GM23338 (cell line): Measurements from ENCODE around the gene WDR54. TPM values are rescaled to one million over a fixed set of nuclear protein-coding genes. Genes with fewer than 3 reads are reported as not detected.

Source experiments
- ATAC-seq: fragments of 200-7000 bp; cut with Tn5 transposase; 3 replicates; pipeline ENCODE4 v1.9.1; 2020
- DNase-seq: peaks from one replicate; pipeline ENCODE4 v3.0.0-alpha.2; 2015; ENCODE audit warnings: low spot score
- H2AFZ ChIP-seq: fragments of 200-600 bp; sonication (generic); 2 replicates; pipeline ENCODE4 v1.8.0; 2016; ENCODE audit warnings: antibody characterized with exemption, mild to moderate bottlenecking, moderate library complexity
- H3F3A ChIP-seq: fragments of 200-600 bp; sonication (generic); replicated peaks from 2 replicates; pipeline ENCODE4 v1.8.0; 2017; ENCODE audit warnings: antibody characterized with exemption, mixed run types, low read depth
- H3K27ac ChIP-seq: fragments of 200-600 bp; sonication (generic); 2 replicates; pipeline ENCODE4 v1.6.1; 2016; ENCODE audit warnings: low read depth
- H3K27me3 ChIP-seq: fragments of 200-600 bp; sonication (generic); 2 replicates; pipeline ENCODE4 v1.8.0; 2016; ENCODE audit warnings: mild to moderate bottlenecking, mixed run types, moderate library complexity; ENCODE audit not compliant: insufficient read depth
- H3K36me3 ChIP-seq: fragments of 200-600 bp; sonication (generic); 2 replicates; pipeline ENCODE4 v1.8.0; 2016; ENCODE audit warnings: mild to moderate bottlenecking; ENCODE audit not compliant: insufficient read depth
- H3K4me1 ChIP-seq: fragments of 200-600 bp; sonication (generic); 2 replicates; pipeline ENCODE4 v1.8.0; 2016; ENCODE audit warnings: mild to moderate bottlenecking, moderate library complexity; ENCODE audit not compliant: insufficient read depth
- H3K4me2 ChIP-seq: fragments of 200-600 bp; sonication (generic); 2 replicates; pipeline ENCODE4 v1.7.1; 2017; ENCODE audit warnings: mixed run types
- H3K4me3 ChIP-seq: fragments of 200-600 bp; sonication (generic); 2 replicates; pipeline ENCODE4 v1.6.1; 2016; ENCODE audit warnings: mixed run types
- H3K79me2 ChIP-seq: fragments of 200-600 bp; sonication (generic); replicated peaks from 2 replicates; pipeline ENCODE4 v1.8.0; 2017; ENCODE audit warnings: mild to moderate bottlenecking; ENCODE audit not compliant: insufficient read depth
- H3K9me2 ChIP-seq: fragments of 200-600 bp; sonication (generic); 2 replicates; pipeline ENCODE4 v1.8.0; 2017; ENCODE audit not compliant: insufficient read depth
- H4K20me1 ChIP-seq: fragments of 200-600 bp; sonication (generic); replicated peaks from 2 replicates; pipeline ENCODE4 v1.8.0; 2017; ENCODE audit warnings: mild to moderate bottlenecking; ENCODE audit not compliant: insufficient read depth
- H3K27ac Mint-ChIP-seq: 2 replicates; pipeline ENCODE4 v1.8.0; 2020; ENCODE audit warnings: inconsistent platforms, mild to moderate bottlenecking, moderate library complexity, mixed read lengths
- H3K27me3 Mint-ChIP-seq: 3 replicates; pipeline ENCODE4 v1.8.0; 2022; ENCODE audit warnings: low read depth, mild to moderate bottlenecking, moderate library complexity, mixed read lengths, inconsistent platforms; ENCODE audit not compliant: insufficient read depth, poor library complexity
- H3K36me3 Mint-ChIP-seq: 3 replicates; pipeline ENCODE4 v1.8.0; 2021; ENCODE audit warnings: low read depth, mild to moderate bottlenecking, inconsistent platforms, moderate library complexity, mixed read lengths
- H3K4me1 Mint-ChIP-seq: 3 replicates; pipeline ENCODE4 v1.8.0; 2020; ENCODE audit warnings: mild to moderate bottlenecking, inconsistent platforms, mixed read lengths
- H3K4me3 Mint-ChIP-seq: 3 replicates; pipeline ENCODE4 v1.8.0; 2021; ENCODE audit warnings: moderate library complexity, mild to moderate bottlenecking, inconsistent platforms, mixed read lengths
- H3K9me3 Mint-ChIP-seq: 3 replicates; pipeline ENCODE4 v1.8.0; 2020; ENCODE audit warnings: moderate library complexity, mild to moderate bottlenecking, inconsistent platforms, mixed read lengths
- CREB1 ChIP-seq: fragments of 250-450 bp; sonication (Bioruptor Pico); IDR thresholded peaks from 2 replicates; pipeline ENCODE4 v1.5.0; 2020; ENCODE audit warnings: low read depth, mild to moderate bottlenecking, moderate library complexity
- CTCF ChIP-seq, 2 experiments: fragments of 200-600 bp in 1 of 2; sonication (generic) in 1 of 2; conservative IDR thresholded peaks; 2 replicates each; pipeline versions ENCODE4 v1.5.1 to v1.6.1; 2016 to 2017; ENCODE audit warnings: antibody characterized with exemption in 2 of 2, low read depth in 2 of 2, mild to moderate bottlenecking in 2 of 2, moderate library complexity in 1 of 2
- ETS1 ChIP-seq: IDR thresholded peaks from 2 replicates; pipeline ENCODE4 v1.6.1; 2016; ENCODE audit warnings: antibody characterized with exemption
- EZH2 ChIP-seq: fragments of 200-600 bp; sonication (generic); IDR thresholded peaks from one replicate; pipeline ENCODE4 v1.8.0; 2017; ENCODE audit warnings: antibody characterized with exemption, mild to moderate bottlenecking, low read depth; ENCODE audit not compliant: unreplicated experiment
- EZH2phosphoT487 ChIP-seq: fragments of 200-600 bp; sonication (generic); IDR thresholded peaks from one replicate; pipeline ENCODE4 v1.8.1; 2018; ENCODE audit warnings: antibody characterized with exemption; ENCODE audit not compliant: unreplicated experiment
- JUNB ChIP-seq: IDR thresholded peaks from one replicate; pipeline ENCODE4 v1.6.1; 2016; ENCODE audit warnings: antibody characterized with exemption; ENCODE audit not compliant: unreplicated experiment
- NANOG ChIP-seq: IDR thresholded peaks from 2 replicates; pipeline ENCODE4 v1.6.1; 2016; ENCODE audit warnings: antibody characterized with exemption, borderline replicate concordance
- POLR2AphosphoS5 ChIP-seq: IDR thresholded peaks from 2 replicates; pipeline ENCODE4 v1.6.1; 2016; ENCODE audit warnings: antibody characterized with exemption, low read depth
- REST ChIP-seq: IDR thresholded peaks from one replicate; pipeline ENCODE4 v1.6.1; 2018; ENCODE audit warnings: antibody characterized with exemption; ENCODE audit not compliant: unreplicated experiment
- STAT1 ChIP-seq: IDR thresholded peaks from one replicate; pipeline ENCODE4 v1.6.1; 2016; ENCODE audit warnings: antibody characterized with exemption; ENCODE audit not compliant: unreplicated experiment
- ZNF114 ChIP-seq: fragments of 250-450 bp; sonication (Bioruptor Pico); IDR thresholded peaks from 2 replicates; pipeline ENCODE4 v1.5.0; 2020; ENCODE audit warnings: mild to moderate bottlenecking, moderate library complexity
- ZNF331 ChIP-seq: fragments of 250-450 bp; sonication (Bioruptor Pico); IDR thresholded peaks from 2 replicates; pipeline ENCODE4 v1.5.0; 2020; ENCODE audit warnings: low read depth, mild to moderate bottlenecking, moderate library complexity
- ZNF462 ChIP-seq: fragments of 250-450 bp; sonication (Bioruptor Pico); IDR thresholded peaks from 2 replicates; pipeline ENCODE4 v1.5.0; 2020; ENCODE audit warnings: mild to moderate bottlenecking, moderate library complexity
- polyA plus RNA-seq: library from polyadenylated mRNA; unstranded; fragments of >200 nt; fragmentation: Nextera tagmentation; extraction: Ambion mirVana; gene quantifications from 2 replicates; pipeline ENCODE4 v1.2.1, GENCODE V29; 2016
- total RNA-seq: library from RNA; depleted of rRNA; stranded (reverse); fragments of >200 nt; shearing (Covaris generic); gene quantifications from 2 replicates; pipeline ENCODE4 v1.2.3, GENCODE V29; 2014

Gene WDR54
- total and polyA plus RNA-seq, 2 experiments from 2014 or later: 41.3 to 42.6 TPM

- TF ChIP-seq NANOG (no peak), ZNF331 (CRISPR knock-in tag) (no peak), REST (no peak), JUNB (no peak), CTCF (conservative IDR thresholded peaks at IDR 0.05; ENCODE audit: low read depth in 2 of 2) (no peak), EZH2 (no peak), ETS1 (no peak), POLR2AphosphoS5 (no peak), CREB1 (no peak), EZH2phosphoT487 (no peak), ZNF462 (CRISPR knock-in tag) (no peak), ZNF114 (CRISPR knock-in tag) (no peak), STAT1 (no peak)
- Histone ChIP-seq H3K27ac (no peak overlapping the region), H3K4me3 (no peak overlapping the region), H2AFZ (no peak overlapping the region), H3K36me3 (no peaks in the 10 kb centered on the region), H3K79me2 (no peaks in the 10 kb centered on the region), H3F3A (peaks cover 6% of the 10 kb centered on the region; the same call in 1 of the 2 replicates), H3K27me3 (peaks cover 46% of the 10 kb centered on the region), H3K4me1 (peaks cover 16% of the 10 kb centered on the region), H3K9me2 (no peaks in the 10 kb centered on the region), H4K20me1 (no peaks in the 10 kb centered on the region), H3K4me2 (no peak overlapping the region)
- Mint-ChIP-seq H3K4me3 (no peak overlapping the region), H3K36me3 (no peaks in the 10 kb centered on the region; the same call in 2 of the 3 replicates), H3K4me1 (peaks cover 20% of the 10 kb centered on the region), H3K27ac (no peak overlapping the region), H3K9me3 (no peaks in the 10 kb centered on the region), H3K27me3 (peaks cover 51% of the 10 kb centered on the region)
- ATAC-seq: no peak
- no peak for DNase-seq
These were observed 3.2 kb upstream of the WDR54 start for GRCh38 chr2:74418312-74418711.
